Gastroesophageal sphincter (tissue), 4 donors: ENCODE results near the gene FIGN. TPM values are rescaled to one million over a fixed set of nuclear protein-coding genes. Genes with fewer than 3 reads are reported as not detected.

ENCODE experiments used
- ATAC-seq: fragments of 150-250 bp; one replicate; pipeline ENCODE4 v1.9.1; 2016; ENCODE audit warnings: mild to moderate bottlenecking, moderate library complexity
- H3K27ac ChIP-seq, 4 donors: fragments of 200-600 bp; sonication (generic) in 3 of 4; 1 replicate in 3 of 4; 2 replicates in 1 of 4; pipeline ENCODE4 v1.5.1; 2016 to 2019
- H3K27me3 ChIP-seq: fragments of 200-600 bp; sonication (generic); one replicate; pipeline ENCODE4 v1.5.1; 2019
- H3K36me3 ChIP-seq, 2 donors: fragments of 200-600 bp; sonication (generic); one replicate each; pipeline ENCODE4 v1.5.1; 2019; ENCODE audit warnings: control low read depth in 1 of 2
- H3K4me1 ChIP-seq, 3 donors: fragments of 200-600 bp; sonication (generic); 1 replicate in 2 of 3; 2 replicates in 1 of 3; pipeline ENCODE4 v1.5.1; 2016 to 2019; ENCODE audit warnings: control low read depth in 2 of 3
- H3K4me3 ChIP-seq, 2 donors: fragments of 200-600 bp; sonication (generic); one replicate each; pipeline ENCODE4 v1.5.1; 2019; ENCODE audit warnings: mild to moderate bottlenecking in 1 of 2, moderate library complexity in 1 of 2
- H3K9me3 ChIP-seq, 3 donors: fragments of 200-600 bp; sonication (generic); one replicate each; pipeline ENCODE4 v1.5.1; 2017 to 2019; ENCODE audit warnings: control low read depth in 2 of 3
- EP300 ChIP-seq: sonication (generic); formaldehyde crosslinking; IDR thresholded peaks from one replicate; pipeline ENCODE4 v1.6.1; 2017; ENCODE audit warnings: antibody characterized with exemption, mild to moderate bottlenecking
- POLR2A ChIP-seq, 2 donors: fragments of 450-650 bp; IDR thresholded peaks; one replicate each; pipeline ENCODE4 v1.6.1; 2017; ENCODE audit warnings: antibody characterized with exemption in 2 of 2, mild to moderate bottlenecking in 2 of 2, moderate library complexity in 1 of 2
- POLR2AphosphoS5 ChIP-seq: sonication (generic); formaldehyde crosslinking; IDR thresholded peaks from one replicate; pipeline ENCODE4 v1.6.1; 2017; ENCODE audit warnings: antibody characterized with exemption
- WGBS, 2 donors: methylation state at CpG; one replicate each; pipeline ENCODE4 v1.1.5; 2018; ENCODE audit warnings: low coverage in 1 of 2; 5-methylcytosine and 5-hydroxymethylcytosine counted together
- total RNA-seq, 4 donors: library from RNA; depleted of rRNA; stranded (reverse); fragments of >200 nt; gene quantifications; one replicate each; pipeline ENCODE4 v1.1.0, GENCODE V29; 2016
- TF ChIP-seq, protein P1 (sequence below), 4 experiments: fragments of 200-600 bp in 2 of 4; fragments of 450-650 bp in 2 of 4; sonication (generic) in 1 of 4; IDR thresholded peaks; one replicate each; pipeline ENCODE4 v1.5.1; 2017 to 2019; ENCODE audit warnings: antibody characterized with exemption in 4 of 4, mild to moderate bottlenecking in 2 of 4, moderate library complexity in 2 of 4

Gene FIGN
- total RNA-seq, 4 donors from 2014 or later: 5.0 to 17.5 (median 10.2) TPM

DNA sequence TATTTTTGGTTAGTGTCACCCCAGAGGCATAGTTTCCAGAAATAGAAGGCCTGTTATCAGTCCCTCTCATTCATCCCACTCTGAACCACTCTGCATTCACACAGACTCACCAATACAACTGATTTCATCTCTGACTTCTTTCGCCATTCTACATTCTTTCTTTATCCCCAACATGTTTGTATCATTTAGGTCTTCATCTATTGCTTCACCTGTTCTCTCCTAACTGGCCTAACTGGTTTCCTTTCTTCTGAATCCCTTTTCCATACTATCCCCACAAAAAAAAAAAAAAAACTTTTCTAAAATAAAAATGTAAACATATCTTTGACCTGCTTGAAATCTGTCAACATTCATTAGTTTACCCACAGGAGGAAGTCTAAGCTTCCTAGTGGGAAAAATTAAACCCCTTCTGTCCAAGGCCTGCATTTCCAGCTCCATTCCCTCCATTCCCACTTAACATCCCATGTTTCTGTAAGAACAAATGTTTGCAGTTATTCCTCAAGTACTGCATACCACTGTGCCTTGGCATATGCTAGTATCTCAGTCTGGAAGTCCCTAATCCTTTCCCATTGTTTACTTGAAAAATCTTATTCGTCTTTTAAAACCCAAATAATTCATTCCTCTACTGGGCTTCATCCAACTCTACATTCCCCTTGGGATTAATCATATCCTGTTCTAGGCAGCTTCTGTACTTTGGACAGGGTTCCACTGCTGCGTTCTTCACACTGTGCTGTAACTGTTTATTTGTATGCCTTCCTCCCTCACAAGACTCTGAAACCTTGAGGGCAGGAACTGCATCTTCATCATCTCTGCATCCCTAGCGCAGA, 68.5 kb downstream of the FIGN start:
- 23% methylated on average over 3 to 4 of the region's 4 CpGs for WGBS, 2 donors
- ATAC-seq: peak; percentile 89
- H3K4me3 ChIP-seq: no peak overlapping the region
- no peaks in the 10 kb centered on the region for H3K9me3 ChIP-seq
- TF ChIP-seq POLR2AphosphoS5 (peak; percentile 77), POLR2A (IDR thresholded peaks at IDR 0.05) (no peak)
- H3K27me3 ChIP-seq: no peaks in the 10 kb centered on the region
- peak overlapping the region in 3 of 4 donors; percentile 8 to 41 (median 40) for H3K27ac ChIP-seq
- peaks cover 4 to 18% (median 4%) of the 10 kb centered on the region in 3 donors for H3K4me1 ChIP-seq
- H3K36me3 ChIP-seq: no peaks in the 10 kb centered on the region

DNA sequence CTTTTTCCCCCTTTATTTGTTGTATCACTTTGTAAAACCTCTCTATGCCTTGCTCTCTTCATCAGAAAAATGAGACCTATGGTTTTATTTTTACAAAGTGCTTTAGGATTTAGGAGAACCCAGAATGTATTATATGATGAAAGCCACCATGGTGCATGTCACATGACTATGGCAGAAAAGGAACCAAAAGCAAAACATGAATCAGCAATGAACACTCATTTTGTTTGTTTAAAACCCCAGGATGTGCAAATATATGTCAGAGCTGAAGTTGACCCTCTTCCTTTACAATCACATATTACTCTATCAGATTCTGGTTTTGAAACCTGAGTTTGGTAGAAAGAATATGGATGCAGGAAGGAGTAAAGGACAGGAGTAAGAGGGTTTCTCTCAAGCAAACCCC, 70.0 kb downstream of the FIGN start:
- no peak for ATAC-seq

DNA sequence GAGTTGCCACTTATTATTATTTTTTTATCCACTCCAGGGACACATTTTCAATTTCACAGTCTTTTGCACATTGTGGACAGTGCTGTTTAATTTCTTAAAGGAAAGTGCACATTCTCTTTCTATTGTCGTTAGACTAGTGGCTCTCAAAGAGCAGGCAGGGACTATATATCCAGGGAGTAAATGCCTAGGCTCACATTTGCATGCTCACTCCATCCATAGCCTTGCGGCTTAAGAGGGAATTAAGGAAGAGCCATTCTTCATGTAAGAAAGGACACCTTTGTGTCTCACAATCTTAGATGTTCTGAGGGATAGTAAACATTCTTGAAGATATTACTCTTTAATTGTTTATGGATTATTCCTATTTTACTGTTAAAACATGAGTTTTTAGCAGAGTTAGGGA, 70.8 kb downstream of the FIGN start:
- 63 to 80% methylated on average over 2 of the region's 2 CpGs for WGBS, 2 donors
- no peaks in the 10 kb centered on the region for H3K9me3 ChIP-seq
- H3K4me3 ChIP-seq: no peak overlapping the region
- TF ChIP-seq EP300 (no peak), POLR2AphosphoS5 (no peak), POLR2A (IDR thresholded peaks at IDR 0.05) (no peak)
- TF ChIP-seq, protein P1, sequence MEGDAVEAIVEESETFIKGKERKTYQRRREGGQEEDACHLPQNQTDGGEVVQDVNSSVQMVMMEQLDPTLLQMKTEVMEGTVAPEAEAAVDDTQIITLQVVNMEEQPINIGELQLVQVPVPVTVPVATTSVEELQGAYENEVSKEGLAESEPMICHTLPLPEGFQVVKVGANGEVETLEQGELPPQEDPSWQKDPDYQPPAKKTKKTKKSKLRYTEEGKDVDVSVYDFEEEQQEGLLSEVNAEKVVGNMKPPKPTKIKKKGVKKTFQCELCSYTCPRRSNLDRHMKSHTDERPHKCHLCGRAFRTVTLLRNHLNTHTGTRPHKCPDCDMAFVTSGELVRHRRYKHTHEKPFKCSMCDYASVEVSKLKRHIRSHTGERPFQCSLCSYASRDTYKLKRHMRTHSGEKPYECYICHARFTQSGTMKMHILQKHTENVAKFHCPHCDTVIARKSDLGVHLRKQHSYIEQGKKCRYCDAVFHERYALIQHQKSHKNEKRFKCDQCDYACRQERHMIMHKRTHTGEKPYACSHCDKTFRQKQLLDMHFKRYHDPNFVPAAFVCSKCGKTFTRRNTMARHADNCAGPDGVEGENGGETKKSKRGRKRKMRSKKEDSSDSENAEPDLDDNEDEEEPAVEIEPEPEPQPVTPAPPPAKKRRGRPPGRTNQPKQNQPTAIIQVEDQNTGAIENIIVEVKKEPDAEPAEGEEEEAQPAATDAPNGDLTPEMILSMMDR (IDR thresholded peaks at IDR 0.05): no peak
- peaks cover 4 to 27% (median 4%) of the 10 kb centered on the region in 3 donors for H3K4me1 ChIP-seq
- H3K27me3 ChIP-seq: no peaks in the 10 kb centered on the region
- H3K27ac ChIP-seq: no peak overlapping the region
- no peaks in the 10 kb centered on the region for H3K36me3 ChIP-seq
- ATAC-seq: no peak

More for the DNA sequence above, 70.0 kb downstream of the FIGN start:
- H3K4me1 ChIP-seq: peaks cover 4 to 24% (median 4%) of the 10 kb centered on the region in 3 donors
- no peaks in the 10 kb centered on the region for H3K36me3 ChIP-seq
- no peak overlapping the region for H3K4me3 ChIP-seq
- TF ChIP-seq POLR2A (IDR thresholded peaks at IDR 0.05) (no peak), EP300 (no peak), POLR2AphosphoS5 (no peak)
- TF ChIP-seq, protein P1 (IDR thresholded peaks at IDR 0.05): no peak
- H3K27me3 ChIP-seq: no peaks in the 10 kb centered on the region
- no peaks in the 10 kb centered on the region for H3K9me3 ChIP-seq
- H3K27ac ChIP-seq: no peak overlapping the region

GRCh38 chr2:163664610-163665009, 71.2 kb downstream of the FIGN start:
- ATAC-seq: no peak
- no peak overlapping the region for H3K27ac ChIP-seq
- no peaks in the 10 kb centered on the region for H3K27me3 ChIP-seq
- no peak for TF ChIP-seq EP300
- TF ChIP-seq, protein P1 (IDR thresholded peaks at IDR 0.05): no peak
- no peak for TF ChIP-seq POLR2AphosphoS5
- TF ChIP-seq POLR2A (IDR thresholded peaks at IDR 0.05): no peak
- 73 to 95% methylated on average over 4 to 5 of the region's 5 CpGs for WGBS, 2 donors
- H3K4me1 ChIP-seq: peaks cover 4 to 32% (median 4%) of the 10 kb centered on the region in 3 donors
- no peaks in the 10 kb centered on the region for H3K9me3 ChIP-seq
- no peaks in the 10 kb centered on the region for H3K36me3 ChIP-seq
- no peak overlapping the region for H3K4me3 ChIP-seq

DNA sequence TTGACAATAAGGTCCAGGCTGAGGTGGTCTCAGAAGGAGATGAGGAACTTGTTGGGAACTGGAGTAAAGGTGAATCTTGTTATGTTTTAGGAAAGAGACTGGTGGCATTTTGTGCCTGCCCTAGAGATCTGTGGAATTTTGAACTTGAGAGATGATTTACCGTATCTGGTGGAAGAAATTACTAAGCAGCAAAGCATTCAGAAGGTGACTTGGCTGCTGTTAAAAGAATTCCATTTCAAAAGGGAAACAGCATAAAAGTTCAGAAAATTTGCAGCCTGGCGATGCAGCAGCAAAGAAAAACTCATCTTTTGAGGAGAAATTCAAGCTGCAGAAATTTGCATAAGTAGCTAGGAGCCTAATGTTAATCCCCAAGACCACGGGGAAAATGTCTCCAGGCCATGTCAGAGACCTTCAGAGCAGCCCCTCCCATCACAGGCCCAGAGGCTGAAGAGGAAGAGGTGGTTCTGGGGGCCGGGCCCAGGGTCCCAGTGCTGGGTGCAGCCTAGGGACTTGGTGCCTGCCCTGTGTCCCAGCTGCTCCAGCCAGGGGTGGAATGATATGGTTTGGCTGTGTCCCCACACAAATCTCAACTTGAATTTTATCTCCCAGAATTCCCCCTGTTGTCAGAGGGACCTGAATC, 73.5 kb downstream of the FIGN start:
- no peak for ATAC-seq
- Histone ChIP-seq H3K9me3 (no peaks in the 10 kb centered on the region), H3K27ac (peak overlapping the region; percentile 23 to 71 (median 48)), H3K4me3 (no peak overlapping the region), H3K27me3 (no peaks in the 10 kb centered on the region), H3K4me1 (peaks cover 0 to 46% (median 2%) of the 10 kb centered on the region in 3 donors), H3K36me3 (no peaks in the 10 kb centered on the region)
- no peak for TF ChIP-seq POLR2A (IDR thresholded peaks at IDR 0.05)
- TF ChIP-seq POLR2AphosphoS5: peak; percentile 21
- WGBS, 2 donors: 43 to 50% methylated on average over 1 to 4 of the region's 4 CpGs
